Measurements from ENCODE around the gene LRPAP1.
"Not testable (repeated sequence)": the region's sequence is repeated elsewhere in the genome, so short reads cannot be mapped to it uniquely, and the experiment has no call there.

The LRPAP1 gene

GRCh38 chr4:3455596-3455995 is 76.6 kb downstream of the LRPAP1 start:
- not testable (repeated sequence) for DNase-seq (ENCODE audit: low spot score)
